SK-N-SH (cell line): ENCODE measurements around the gene DOCK3.

ENCODE experiments used
- POLR2AphosphoS5 ChIP-seq: IDR thresholded peaks from 2 replicates; pipeline ENCODE4 v1.6.1; 2012; ENCODE audit warnings: low read depth, low read length
- RAD21 ChIP-seq: IDR thresholded peaks from 2 replicates; pipeline ENCODE4 v1.6.1; 2012; ENCODE audit warnings: mild to moderate bottlenecking, low read length
- YY1 ChIP-seq: IDR thresholded peaks from 2 replicates; pipeline ENCODE4 v1.4.0; 2012; ENCODE audit warnings: low read depth, mild to moderate bottlenecking
- TF ChIP-seq, protein P1 (sequence below): fragments of 200-600 bp; sonication (generic); IDR thresholded peaks from 2 replicates; pipeline ENCODE4 v1.6.1; 2017; ENCODE audit warnings: antibody characterized with exemption, mild to moderate bottlenecking, moderate library complexity

DNA sequence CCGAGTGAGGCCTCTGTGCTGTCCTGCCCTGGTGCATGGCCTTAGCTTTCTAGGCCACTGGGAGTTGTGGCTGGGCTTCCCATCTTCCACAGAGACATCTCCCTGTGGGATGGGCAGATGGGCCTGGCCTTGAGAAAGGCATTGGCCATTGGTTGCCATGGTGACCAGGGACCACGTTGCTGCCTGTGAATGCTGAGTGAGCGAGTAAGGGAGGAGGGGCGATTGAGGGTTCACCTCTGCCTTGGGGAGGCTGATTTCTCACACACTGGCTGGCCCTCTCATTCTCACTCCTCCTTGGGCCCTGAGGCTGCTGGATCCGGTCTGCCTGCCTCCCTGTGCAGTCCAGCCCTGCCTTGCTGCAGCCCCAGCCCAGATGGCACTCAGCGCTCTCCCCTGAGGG, 26.4 kb upstream of the DOCK3 start:
- TF ChIP-seq, protein P1, sequence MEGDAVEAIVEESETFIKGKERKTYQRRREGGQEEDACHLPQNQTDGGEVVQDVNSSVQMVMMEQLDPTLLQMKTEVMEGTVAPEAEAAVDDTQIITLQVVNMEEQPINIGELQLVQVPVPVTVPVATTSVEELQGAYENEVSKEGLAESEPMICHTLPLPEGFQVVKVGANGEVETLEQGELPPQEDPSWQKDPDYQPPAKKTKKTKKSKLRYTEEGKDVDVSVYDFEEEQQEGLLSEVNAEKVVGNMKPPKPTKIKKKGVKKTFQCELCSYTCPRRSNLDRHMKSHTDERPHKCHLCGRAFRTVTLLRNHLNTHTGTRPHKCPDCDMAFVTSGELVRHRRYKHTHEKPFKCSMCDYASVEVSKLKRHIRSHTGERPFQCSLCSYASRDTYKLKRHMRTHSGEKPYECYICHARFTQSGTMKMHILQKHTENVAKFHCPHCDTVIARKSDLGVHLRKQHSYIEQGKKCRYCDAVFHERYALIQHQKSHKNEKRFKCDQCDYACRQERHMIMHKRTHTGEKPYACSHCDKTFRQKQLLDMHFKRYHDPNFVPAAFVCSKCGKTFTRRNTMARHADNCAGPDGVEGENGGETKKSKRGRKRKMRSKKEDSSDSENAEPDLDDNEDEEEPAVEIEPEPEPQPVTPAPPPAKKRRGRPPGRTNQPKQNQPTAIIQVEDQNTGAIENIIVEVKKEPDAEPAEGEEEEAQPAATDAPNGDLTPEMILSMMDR: no peak
- no peak for TF ChIP-seq POLR2AphosphoS5
- TF ChIP-seq YY1: no peak
- TF ChIP-seq RAD21: no peak
